Spleen (tissue), 7 donors: ENCODE data around the gene L2HGDH.

Experiments
- CTCF ChIP-seq, 11 experiments: fragments of 200-600 bp in 7 of 11; fragments of 450-650 bp in 4 of 11; sonication (generic) in 4 of 11; IDR thresholded peaks in 8 of 11; conservative IDR thresholded peaks in 3 of 11; 1 replicate in 7 of 11; 2 replicates in 4 of 11; pipeline versions ENCODE4 v1.4.0 to v1.8.0; 2016 to 2021; ENCODE audit warnings: antibody characterized with exemption in 11 of 11, inconsistent platforms in 4 of 11, mild to moderate bottlenecking in 1 of 11
- POLR2AphosphoS5 ChIP-seq, 3 donors: sonication (generic); formaldehyde crosslinking; IDR thresholded peaks; one replicate each; pipeline ENCODE4 v1.5.1; 2017; ENCODE audit warnings: antibody characterized with exemption in 3 of 3
- donor health status: DM: no; HTN: no; CAD: no; lungs with moderate emphysema.
- donor health status: DM: no; HTN: no; CAD: no.
- donor health status: DM: no; HTN: no; CAD: no.

- TF ChIP-seq CTCF (IDR thresholded peaks at IDR 0.05 in 8 of 11, conservative IDR thresholded peaks at IDR 0.05 in 3 of 11) = no peak
- TF ChIP-seq POLR2AphosphoS5 (IDR thresholded peaks at IDR 0.05) = no peak
Measured at GRCh38 chr14:50198499-50198898, 113.5 kb downstream of the L2HGDH start.
